Measurements from ENCODE around the gene RPL26.
"Not testable (repeated sequence)": the region's sequence is repeated elsewhere in the genome, so short reads cannot be mapped to it uniquely, and the experiment has no call there.

The RPL26 gene

GRCh38 chr17:8383143-8383822 is at the start of gene RPL26:
RPL26 (minus strand) TSS chr17:8383193; CDS start chr17:8382310, 883 bp downstream.
- DNase-seq: peak; percentile 97

- DNase-seq: peak; percentile 55
Observed at GRCh38 chr17:8430966-8431365, 48.0 kb upstream of the RPL26 start.

GRCh38 chr17:8426802-8427201 is 43.8 kb upstream of the RPL26 start:
- DNase-seq: no peak

- no peak for DNase-seq
Observed at GRCh38 chr17:8426094-8426720, 43.2 kb upstream of the RPL26 start.

GRCh38 chr17:8421571-8421970 is 38.6 kb upstream of the RPL26 start:
- no peak for DNase-seq

- peak; percentile 57 for DNase-seq
Observed at GRCh38 chr17:8420041-8420934, 37.3 kb upstream of the RPL26 start.

GRCh38 chr17:8419305-8419704 is 36.3 kb upstream of the RPL26 start:
- no peak for DNase-seq

- DNase-seq: no peak
Observed at GRCh38 chr17:8418471-8418870, 35.5 kb upstream of the RPL26 start.

GRCh38 chr17:8417806-8418205 is 34.8 kb upstream of the RPL26 start:
- DNase-seq: no peak

- no peak for DNase-seq
Observed at GRCh38 chr17:8413938-8414337, 30.9 kb upstream of the RPL26 start.

- DNase-seq: no peak
Observed at GRCh38 chr17:8413328-8413727, 30.3 kb upstream of the RPL26 start.

- no peak for DNase-seq
Observed at GRCh38 chr17:8412089-8412488, 29.1 kb upstream of the RPL26 start.

- no peak for DNase-seq
Observed at GRCh38 chr17:8410883-8411238, 27.9 kb upstream of the RPL26 start.

- DNase-seq: peak; percentile 90
Observed at GRCh38 chr17:8409966-8410882, 27.2 kb upstream of the RPL26 start.

- no peak for DNase-seq
Observed at GRCh38 chr17:8408371-8408770, 25.4 kb upstream of the RPL26 start.

GRCh38 chr17:8406174-8406573 is 23.2 kb upstream of the RPL26 start:
- no peak for DNase-seq

- DNase-seq: no peak
Observed at GRCh38 chr17:8405499-8406016, 22.6 kb upstream of the RPL26 start.

- no peak for DNase-seq
Observed at GRCh38 chr17:8402921-8403536, 20.0 kb upstream of the RPL26 start.

- no peak for DNase-seq
Observed at GRCh38 chr17:8401107-8401506, 18.1 kb upstream of the RPL26 start.

- DNase-seq: no peak
Observed at GRCh38 chr17:8398980-8399379, 16.0 kb upstream of the RPL26 start.

GRCh38 chr17:8397636-8398035 is 14.6 kb upstream of the RPL26 start, which contains the start of gene RNF222:
RNF222 (minus strand) TSS chr17:8397827; CDS start chr17:8393461, 4,366 bp downstream.
- no peak for DNase-seq

GRCh38 chr17:8394497-8394896 is 11.5 kb upstream of the RPL26 start:
- not testable (repeated sequence) for DNase-seq

Data from left hindlimb (tissue), 1 donor.